Gastrocnemius medialis (tissue), 4 donors: ENCODE measurements around the gene NDUFAF8. TPM values are rescaled to one million over a fixed set of nuclear protein-coding genes. Genes with fewer than 3 reads are reported as not detected.

Experiments used
- ATAC-seq, 2 donors: fragments of 150-250 bp; one replicate each; pipeline ENCODE4 v1.9.1; 2016
- DNase-seq, 2 donors: peaks; one replicate each; pipeline ENCODE4 v3.0.0-alpha.2; 2019
- H3K27ac ChIP-seq, 4 donors: fragments of 200-600 bp; sonication (generic); 1 replicate in 1 of 4; 2 replicates in 3 of 4; pipeline ENCODE4 v1.5.1; 2016 to 2018; ENCODE audit warnings: mild to moderate bottlenecking in 2 of 4, moderate library complexity in 1 of 4
- H3K27me3 ChIP-seq, 3 donors: fragments of 200-600 bp; sonication (generic) in 2 of 3; 1 replicate in 1 of 3; 2 replicates in 2 of 3; pipeline versions ENCODE4 v1.5.1 to v1.6.0; 2016 to 2019; ENCODE audit warnings: mild to moderate bottlenecking in 1 of 3, moderate library complexity in 1 of 3
- H3K36me3 ChIP-seq, 2 donors: fragments of 200-600 bp; sonication (generic) in 1 of 2; one replicate each; pipeline ENCODE4 v1.5.1; 2017 to 2018
- H3K4me1 ChIP-seq, 2 donors: fragments of 200-600 bp; sonication (generic) in 1 of 2; one replicate each; pipeline ENCODE4 v1.5.1; 2016 to 2017; ENCODE audit warnings: mild to moderate bottlenecking in 2 of 2
- H3K4me3 ChIP-seq, 4 donors: fragments of 200-600 bp; sonication (generic) in 3 of 4; 1 replicate in 1 of 4; 2 replicates in 3 of 4; pipeline ENCODE4 v1.5.1; 2016 to 2019; ENCODE audit warnings: mild to moderate bottlenecking in 2 of 4
- H3K9me3 ChIP-seq, 3 donors: fragments of 200-600 bp; sonication (generic) in 2 of 3; 1 replicate in 1 of 3; 2 replicates in 2 of 3; pipeline ENCODE4 v1.5.1; 2016 to 2019
- CTCF ChIP-seq, 5 experiments: fragments of 450-650 bp in 3 of 5; fragments of 200-600 bp in 2 of 5; sonication (generic) in 2 of 5; IDR thresholded peaks in 4 of 5; conservative IDR thresholded peaks in 1 of 5; 1 replicate in 4 of 5; 2 replicates in 1 of 5; pipeline ENCODE4 v1.5.1; 2016 to 2019; ENCODE audit warnings: antibody characterized with exemption in 5 of 5, mild to moderate bottlenecking in 3 of 5, moderate library complexity in 3 of 5
- POLR2A ChIP-seq, 2 donors: fragments of 450-650 bp; IDR thresholded peaks; one replicate each; pipeline ENCODE4 v1.6.1; 2017; ENCODE audit warnings: antibody characterized with exemption in 2 of 2, mild to moderate bottlenecking in 2 of 2, moderate library complexity in 2 of 2
- in situ Hi-C, 4 donors: fragments of 200-750 bp; cut with MboI; loops; one replicate each; pipeline versions ENCODE4 v1.15.0 to v1.8.0; 2017; ENCODE audit warnings: low sequenced_read_pairs in 4 of 4
- intact Hi-C: fragments of 100-400 bp; cut with DNase I; formaldehyde crosslinking; loops from one replicate; pipeline ENCODE4 v1.15.1; 2023; ENCODE audit warnings: low total_unique reads
- total RNA-seq, 4 donors: library from RNA; depleted of rRNA; stranded (reverse); fragments of >200 nt; gene quantifications; one replicate each; pipeline versions ENCODE4 v1.1.0 to v1.2.3, GENCODE V29; 2016

The NDUFAF8 gene
- total RNA-seq, 4 donors from 2014 or later, result 39.4 to 700 (median 74.5) TPM

GRCh38 chr17:81260171-81260570, 21.1 kb downstream of the NDUFAF8 start:
- TF ChIP-seq POLR2A (IDR thresholded peaks at IDR 0.05) (no peak), CTCF (IDR thresholded peaks at IDR 0.05 in 4 of 5, conservative IDR thresholded peaks at IDR 0.05 in 1 of 5) (no peak)
- no peak overlapping the region for H3K4me3 ChIP-seq
- no peak overlapping the region for H3K27ac ChIP-seq
- intact Hi-C loops (no loop called here), in situ Hi-C loops (loop anchor here in 2 of 4 donors (25.0 kb wide), 2 partner anchors 227 to 352 kb away; no protein-coding TSS in a partner anchor)
- ATAC-seq (no peak), DNase-seq (no peak)
- H3K4me1 ChIP-seq, result peaks cover 9 to 10% of the 10 kb centered on the region in 2 donors
- H3K9me3 ChIP-seq, result no peaks in the 10 kb centered on the region
- no peaks in the 10 kb centered on the region for H3K27me3 ChIP-seq
- H3K36me3 ChIP-seq, result peaks cover 0 to 34% of the 10 kb centered on the region in 2 donors

GRCh38 chr17:81260641-81261040, 21.5 kb downstream of the NDUFAF8 start:
- intact Hi-C loops, result no loop called here
- Histone ChIP-seq H3K4me3 (no peak overlapping the region), H3K27ac (no peak overlapping the region), H3K27me3 (no peaks in the 10 kb centered on the region), H3K4me1 (peaks cover 4 to 6% of the 10 kb centered on the region in 2 donors), H3K9me3 (no peaks in the 10 kb centered on the region), H3K36me3 (peaks cover 0 to 39% of the 10 kb centered on the region in 2 donors)
- no peak for ATAC-seq
- no peak for DNase-seq
- no peak for TF ChIP-seq CTCF (IDR thresholded peaks at IDR 0.05 in 4 of 5, conservative IDR thresholded peaks at IDR 0.05 in 1 of 5)
- no peak for TF ChIP-seq POLR2A (IDR thresholded peaks at IDR 0.05)
- in situ Hi-C loops, result loop anchor here in 2 of 4 donors (25.0 kb wide), 2 partner anchors 227 to 352 kb away; no protein-coding TSS in a partner anchor

GRCh38 chr17:81261096-81261495, 22.0 kb downstream of the NDUFAF8 start:
- H3K9me3 ChIP-seq, result no peaks in the 10 kb centered on the region
- DNase-seq, result no peak
- intact Hi-C loops, result no loop called here
- H3K4me1 ChIP-seq, result peaks cover 0 to 1% of the 10 kb centered on the region in 2 donors
- in situ Hi-C loops, result loop anchor here in 2 of 4 donors (25.0 kb wide), 2 partner anchors 226 to 351 kb away; no protein-coding TSS in a partner anchor
- H3K27me3 ChIP-seq, result no peaks in the 10 kb centered on the region
- TF ChIP-seq CTCF (IDR thresholded peaks at IDR 0.05 in 4 of 5, conservative IDR thresholded peaks at IDR 0.05 in 1 of 5) (no peak), POLR2A (IDR thresholded peaks at IDR 0.05) (no peak)
- H3K36me3 ChIP-seq, result peaks cover 0 to 43% of the 10 kb centered on the region in 2 donors
- no peak overlapping the region for H3K27ac ChIP-seq
- no peak overlapping the region for H3K4me3 ChIP-seq
- no peak for ATAC-seq

DNA sequence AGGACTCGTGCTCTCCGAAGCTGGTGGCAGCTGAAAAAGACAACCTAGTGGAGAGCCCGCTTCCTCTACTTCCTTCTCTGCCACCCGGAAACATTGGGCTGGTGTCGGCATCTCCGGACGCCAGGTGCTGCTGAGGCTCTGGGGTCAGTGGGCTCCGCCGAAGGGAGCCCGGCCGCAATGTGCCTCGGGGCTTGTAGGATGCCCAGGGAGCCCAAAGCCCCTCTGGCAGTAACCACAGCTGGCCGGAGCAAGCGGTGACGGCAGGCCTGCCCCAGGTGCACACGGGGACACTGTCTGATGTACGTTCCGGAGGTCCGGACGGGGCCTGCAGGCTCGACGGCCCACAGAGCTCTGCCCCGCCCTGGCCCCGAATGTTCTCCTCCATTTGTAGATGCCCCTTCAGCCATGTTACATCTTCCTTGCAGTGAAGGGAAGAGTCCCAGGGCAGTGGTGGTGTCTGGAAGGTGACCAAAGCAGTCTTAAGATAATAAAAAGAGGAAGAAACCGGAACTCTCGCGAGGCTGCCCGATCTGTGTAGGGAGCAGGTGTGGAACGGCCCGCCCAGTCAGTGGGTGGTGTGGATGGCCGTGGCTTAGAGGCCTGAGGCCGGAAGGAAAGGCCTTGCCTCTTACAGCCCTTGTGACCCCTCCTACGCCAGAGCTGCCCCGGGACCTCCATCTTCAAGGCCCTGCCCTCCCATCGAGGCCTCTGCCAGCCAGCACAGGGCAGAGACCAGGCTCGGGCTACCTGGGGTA, 22.6 kb downstream of the NDUFAF8 start:
- no peak for DNase-seq
- Histone ChIP-seq H3K27ac (no peak overlapping the region), H3K4me1 (no peaks in the 10 kb centered on the region), H3K36me3 (peaks cover 0 to 44% of the 10 kb centered on the region in 2 donors), H3K27me3 (no peaks in the 10 kb centered on the region), H3K9me3 (no peaks in the 10 kb centered on the region), H3K4me3 (no peak overlapping the region)
- no peak for ATAC-seq
- in situ Hi-C loops (loop anchor here in 2 of 4 donors (25.0 kb wide), 2 partner anchors 226 to 351 kb away; no protein-coding TSS in a partner anchor), intact Hi-C loops (no loop called here)
- TF ChIP-seq POLR2A (IDR thresholded peaks at IDR 0.05) (no peak), CTCF (IDR thresholded peaks at IDR 0.05 in 4 of 5, conservative IDR thresholded peaks at IDR 0.05 in 1 of 5) (no peak)
